ENCODE data around the gene PLD3. TPM values are rescaled to one million over a fixed set of nuclear protein-coding genes. Genes with fewer than 3 reads are reported as not detected.

The PLD3 gene
- total and polyA plus RNA-seq, 2 donors (not counting 3 experiments of a cell fraction or from before 2014, with no cell fraction given): 166 to 479 TPM

DNA sequence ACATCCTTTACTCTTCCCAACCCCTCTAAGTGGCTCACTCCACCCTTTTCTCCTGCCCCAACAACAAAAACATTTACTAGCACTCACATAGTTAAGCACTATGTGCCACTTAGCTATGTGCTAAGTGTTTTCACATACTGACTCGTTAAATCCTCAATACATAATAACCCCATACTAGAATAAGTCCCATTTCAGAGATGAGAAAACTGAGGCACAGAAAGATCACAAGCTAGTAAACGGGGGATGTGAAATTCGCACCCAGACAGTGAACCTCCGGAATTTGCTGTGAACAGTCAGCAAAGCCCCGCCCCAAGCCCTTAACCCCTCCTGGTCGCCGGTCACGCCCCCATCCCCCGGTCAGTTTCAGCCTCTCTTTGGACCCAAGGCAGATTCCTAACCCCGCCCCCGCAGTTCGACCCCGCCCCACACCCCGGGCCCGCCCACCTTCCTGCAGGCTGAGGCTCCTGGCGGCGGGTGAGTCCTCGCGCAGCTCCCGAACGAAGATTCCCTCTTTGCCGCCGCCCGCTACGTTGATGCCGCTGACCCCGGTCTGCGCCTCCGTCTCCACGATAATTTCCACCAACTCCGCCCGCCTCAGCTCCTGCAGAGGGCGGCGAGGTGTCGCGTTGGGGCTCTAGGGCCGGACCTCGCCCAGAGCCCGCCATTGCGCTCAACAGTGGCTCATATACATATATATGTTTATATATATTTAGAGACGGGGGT lies 54.9 kb downstream of the PLD3 start:
- no peaks in the 10 kb centered on the region for H3K27me3 ChIP-seq (ENCODE audit: control insufficient read depth in 2 of 2, insufficient read depth in 2 of 2, low read length in 2 of 2)
- H3K9ac ChIP-seq (replicated peaks; ENCODE audit: extremely low read depth, insufficient read depth, low read length): peak overlapping the region; percentile 18
- H3K4me3 ChIP-seq (replicated peaks in 1 of 3; ENCODE audit: insufficient read depth in 1 of 3, low read depth in 1 of 3, low read length in 3 of 3): peak overlapping the region; percentile 43 to 67 (median 47)
- dilution Hi-C loops (cut with MboI; ENCODE audit: extremely low pct_ligation_motif_present, low sequenced_read_pairs): no loop called here
- no peaks in the 10 kb centered on the region for H4K20me1 ChIP-seq (replicated peaks; ENCODE audit: control insufficient read depth, extremely low read depth, insufficient read depth, low read length)
- H3K4me2 ChIP-seq (ENCODE audit: insufficient read depth, low read length): peak overlapping the region; percentile 78
- no peaks in the 10 kb centered on the region for H3K9me3 ChIP-seq (replicated peaks; ENCODE audit: control insufficient read depth, insufficient read depth, low read length)
- no peaks in the 10 kb centered on the region for H3K9me1 ChIP-seq (replicated peaks; ENCODE audit: control insufficient read depth, extremely low read depth, insufficient read depth, low read length)
- H3K79me2 ChIP-seq (ENCODE audit: control insufficient read depth, insufficient read depth, low read length): no peaks in the 10 kb centered on the region
- no TSS peak for BruUV-seq (replicated peaks)
- intact Hi-C loops (cut with micrococcal nuclease): loop anchor here (1.0 to 5.0 kb wide), 4 partner anchors 18 to 311 kb away; partner anchors contain the start of genes C19orf47, PLD3 and ZNF780A
- ChIA-PET POLR2A (interaction anchor here (1.1 to 1.7 kb wide), 2 partner anchors 17 to 23 kb away, joined by 3 to 8 read pairs; partner anchors contain the start of gene SERTAD1), CTCF (interaction anchor here (0.7 to 2.7 kb wide), 5 partner anchors 14 to 62 kb away, joined by 3 to 23 read pairs (median 4); partner anchors contain the start of gene BLVRB)
- DNase-seq (ENCODE audit: low read depth, low spot score) (peak; percentile 90), FAIRE-seq (peak; percentile 89)
- peaks cover 2% of the 10 kb centered on the region for H3K4me1 ChIP-seq (ENCODE audit: control insufficient read depth, extremely low read depth, insufficient read depth, low read length)
- no peaks in the 10 kb centered on the region for H3K36me3 ChIP-seq (ENCODE audit: control insufficient read depth in 2 of 2, extremely low read depth in 1 of 2, insufficient read depth in 2 of 2, low read length in 2 of 2)
- TF ChIP-seq FOS (IDR thresholded peaks at IDR 0.05; ENCODE audit: borderline replicate concordance, insufficient read depth, low read length) (no peak), JUN (IDR thresholded peaks at IDR 0.05; ENCODE audit: borderline replicate concordance, insufficient read depth, insufficient read length, low read depth) (no peak), MAX (IDR thresholded peaks at IDR 0.05; ENCODE audit: insufficient read depth, insufficient read length) (no peak)
- TF ChIP-seq, protein P1, sequence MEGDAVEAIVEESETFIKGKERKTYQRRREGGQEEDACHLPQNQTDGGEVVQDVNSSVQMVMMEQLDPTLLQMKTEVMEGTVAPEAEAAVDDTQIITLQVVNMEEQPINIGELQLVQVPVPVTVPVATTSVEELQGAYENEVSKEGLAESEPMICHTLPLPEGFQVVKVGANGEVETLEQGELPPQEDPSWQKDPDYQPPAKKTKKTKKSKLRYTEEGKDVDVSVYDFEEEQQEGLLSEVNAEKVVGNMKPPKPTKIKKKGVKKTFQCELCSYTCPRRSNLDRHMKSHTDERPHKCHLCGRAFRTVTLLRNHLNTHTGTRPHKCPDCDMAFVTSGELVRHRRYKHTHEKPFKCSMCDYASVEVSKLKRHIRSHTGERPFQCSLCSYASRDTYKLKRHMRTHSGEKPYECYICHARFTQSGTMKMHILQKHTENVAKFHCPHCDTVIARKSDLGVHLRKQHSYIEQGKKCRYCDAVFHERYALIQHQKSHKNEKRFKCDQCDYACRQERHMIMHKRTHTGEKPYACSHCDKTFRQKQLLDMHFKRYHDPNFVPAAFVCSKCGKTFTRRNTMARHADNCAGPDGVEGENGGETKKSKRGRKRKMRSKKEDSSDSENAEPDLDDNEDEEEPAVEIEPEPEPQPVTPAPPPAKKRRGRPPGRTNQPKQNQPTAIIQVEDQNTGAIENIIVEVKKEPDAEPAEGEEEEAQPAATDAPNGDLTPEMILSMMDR (IDR thresholded peaks at IDR 0.05; ENCODE audit: extremely low read depth in 1 of 2, insufficient read depth in 1 of 2, low read depth in 1 of 2, low read length in 2 of 2): no peak
- H2AFZ ChIP-seq (ENCODE audit: low read depth, low read length): peak overlapping the region; percentile 92
- no peak overlapping the region for H3K27ac ChIP-seq (ENCODE audit: insufficient read depth, low read depth, low read length)

All from endothelial cell of umbilical vein (primary cell).